Inflammatory macrophage treated with lipopolysaccharide for 4 hours (primary cell): Measurements from ENCODE around the gene SLC1A4.

ENCODE experiments used
- DNase-seq: peaks from one replicate; pipeline ENCODE4 v3.0.0-alpha.2; 2020

The SLC1A4 gene

DNA sequence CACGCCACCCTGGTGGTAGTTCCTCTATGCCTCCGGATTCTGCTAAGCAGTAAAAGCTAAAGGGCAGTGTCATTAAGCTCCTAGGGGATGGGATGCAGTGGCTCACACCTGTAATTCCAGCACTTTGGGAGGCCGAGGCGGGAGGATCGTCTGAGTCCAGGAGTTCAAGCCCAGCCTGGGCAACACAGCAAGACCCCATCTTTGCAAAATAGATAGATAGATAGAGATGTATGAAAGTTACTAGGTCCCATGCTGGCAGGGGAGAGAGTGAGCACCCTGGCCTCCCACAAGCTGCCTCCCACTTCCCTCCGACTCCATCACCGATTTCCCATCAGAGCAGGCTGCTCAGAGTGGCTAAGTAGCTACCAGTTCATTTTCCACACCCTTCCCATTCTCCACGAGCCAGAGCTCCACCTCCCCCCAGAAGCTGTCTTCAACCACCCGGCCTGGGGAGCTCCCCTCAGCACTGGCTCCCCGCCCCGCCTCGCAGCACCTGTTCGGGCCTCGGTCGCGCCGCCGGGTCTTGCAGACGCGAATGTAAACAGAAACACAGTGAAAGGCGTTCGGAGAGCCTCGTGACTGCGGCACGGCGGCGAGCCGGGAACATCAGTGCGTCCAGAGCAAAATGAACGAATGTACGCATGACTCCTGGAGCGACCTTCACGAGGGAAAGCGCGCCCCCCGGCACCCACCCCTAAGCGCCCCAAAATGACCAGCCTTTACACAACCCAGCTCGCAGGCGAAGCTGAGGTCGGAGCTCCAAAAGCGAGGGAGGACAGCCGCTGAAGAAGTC, 66.4 kb downstream of the SLC1A4 start:
- DNase-seq = no peak

GRCh38 chr2:65056215-65057053, 67.2 kb downstream of the SLC1A4 start, which contains the start of gene CEP68:
Gene CEP68, plus strand, starts transcription at chr2:65056416. Its CDS starts 13,029 bp downstream, at chr2:65069445.
- DNase-seq = peak; percentile 99

DNA sequence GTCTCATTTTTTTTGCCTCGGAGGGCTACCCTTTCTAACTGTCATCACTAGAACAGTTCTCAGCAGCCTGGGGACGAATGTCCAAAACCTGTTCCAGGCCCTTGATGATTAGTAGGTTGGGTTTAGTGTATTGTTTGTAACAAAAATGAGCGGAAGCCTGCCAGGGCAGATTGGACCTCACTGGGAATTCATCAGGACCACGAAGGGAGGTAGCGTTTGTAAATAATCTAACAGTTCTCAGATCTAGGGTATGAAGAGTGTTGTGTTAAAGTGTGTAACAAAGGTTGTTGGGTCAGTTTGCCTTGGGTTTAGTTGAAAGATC, 67.8 kb downstream of the SLC1A4 start:
- no peak for DNase-seq

GRCh38 chr2:65057391-65058052, 68.3 kb downstream of the SLC1A4 start:
- peak; percentile 50 for DNase-seq

DNA sequence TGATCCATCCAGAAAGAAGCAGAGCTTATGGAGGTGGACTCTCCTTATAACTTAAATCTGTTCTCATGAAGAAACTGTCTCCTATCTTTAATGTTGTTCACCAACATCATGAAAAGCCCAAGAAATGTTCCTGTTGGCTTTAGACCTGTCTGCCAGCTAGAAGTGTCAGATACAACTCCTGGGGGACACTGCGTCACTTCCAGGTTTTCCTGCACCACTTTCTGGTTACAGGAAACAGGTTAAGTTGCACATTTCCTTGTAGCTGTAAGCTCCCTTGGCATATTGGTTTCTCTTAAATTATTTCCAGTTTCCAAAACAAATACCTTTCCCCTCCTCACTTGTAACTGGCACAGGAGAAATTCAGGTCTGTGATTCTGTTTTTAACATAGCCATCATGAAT, 69.9 kb downstream of the SLC1A4 start:
- DNase-seq = no peak

GRCh38 chr2:65061146-65061909, 72.1 kb downstream of the SLC1A4 start:
- DNase-seq = no peak

DNA sequence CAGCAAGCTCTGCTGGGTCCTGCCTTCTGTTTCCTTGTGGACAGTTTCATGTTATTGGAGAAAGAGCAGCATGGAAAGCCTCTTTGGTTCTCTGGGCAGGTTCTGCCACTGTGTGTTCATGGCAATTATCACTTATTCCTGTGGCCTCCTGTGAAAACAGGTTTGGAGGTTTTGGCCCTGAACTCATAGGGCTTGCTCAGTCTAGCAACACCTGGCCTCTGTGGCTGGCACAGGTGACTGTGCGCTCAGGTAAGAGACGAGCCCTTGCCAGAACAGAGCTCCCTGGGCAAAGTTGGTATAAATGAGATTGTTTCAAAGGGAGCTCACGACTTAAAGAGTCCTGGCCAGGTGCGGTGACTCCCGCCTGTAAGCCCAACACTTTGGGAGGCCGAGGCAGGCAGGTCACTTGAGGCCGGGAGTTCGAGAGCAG, 72.7 kb downstream of the SLC1A4 start:
- DNase-seq = no peak

- peak; percentile 91 for DNase-seq
Measured at GRCh38 chr2:65062843-65063825, 73.9 kb downstream of the SLC1A4 start.

GRCh38 chr2:65064728-65065552, 75.7 kb downstream of the SLC1A4 start:
- DNase-seq = peak; percentile 95

- DNase-seq = no peak
Measured at GRCh38 chr2:65067806-65068553, 78.8 kb downstream of the SLC1A4 start.

- no peak for DNase-seq
Measured at GRCh38 chr2:65069439-65069824, 80.2 kb downstream of the SLC1A4 start.

DNA sequence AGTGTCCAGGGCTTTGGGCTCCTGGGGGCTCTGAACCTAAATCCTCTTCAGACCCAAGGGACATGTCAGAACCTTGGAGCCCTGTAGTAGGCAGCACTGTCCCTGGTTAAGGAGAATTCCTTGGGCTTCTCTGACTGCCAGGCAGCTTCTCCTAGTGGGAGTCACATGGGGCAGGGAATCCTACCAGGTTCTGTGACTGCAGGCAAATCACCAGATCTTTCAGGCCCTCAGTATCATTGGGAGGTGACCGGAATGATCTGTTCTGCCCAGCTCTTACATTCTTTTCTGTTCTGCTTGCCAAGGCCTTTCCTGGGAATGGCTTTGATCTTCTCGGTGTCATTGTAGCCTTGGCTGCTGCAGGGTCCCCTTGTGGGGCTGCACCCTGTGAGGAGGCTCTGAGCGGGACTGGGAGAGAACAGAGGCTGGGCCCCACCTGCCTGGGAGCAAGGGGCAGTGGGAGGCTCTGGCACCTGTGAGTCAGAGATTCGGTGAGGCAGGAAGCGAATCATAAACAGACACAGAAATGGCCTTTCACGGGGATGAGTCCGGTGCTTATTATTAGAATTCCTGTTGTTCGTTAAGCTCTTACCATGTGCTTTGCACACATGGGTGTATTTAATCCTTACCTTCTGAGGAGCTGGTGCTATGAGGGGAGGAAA, 81.1 kb downstream of the SLC1A4 start:
- DNase-seq = no peak

- no peak for DNase-seq
Measured at GRCh38 chr2:65070856-65071255, 81.7 kb downstream of the SLC1A4 start.

DNA sequence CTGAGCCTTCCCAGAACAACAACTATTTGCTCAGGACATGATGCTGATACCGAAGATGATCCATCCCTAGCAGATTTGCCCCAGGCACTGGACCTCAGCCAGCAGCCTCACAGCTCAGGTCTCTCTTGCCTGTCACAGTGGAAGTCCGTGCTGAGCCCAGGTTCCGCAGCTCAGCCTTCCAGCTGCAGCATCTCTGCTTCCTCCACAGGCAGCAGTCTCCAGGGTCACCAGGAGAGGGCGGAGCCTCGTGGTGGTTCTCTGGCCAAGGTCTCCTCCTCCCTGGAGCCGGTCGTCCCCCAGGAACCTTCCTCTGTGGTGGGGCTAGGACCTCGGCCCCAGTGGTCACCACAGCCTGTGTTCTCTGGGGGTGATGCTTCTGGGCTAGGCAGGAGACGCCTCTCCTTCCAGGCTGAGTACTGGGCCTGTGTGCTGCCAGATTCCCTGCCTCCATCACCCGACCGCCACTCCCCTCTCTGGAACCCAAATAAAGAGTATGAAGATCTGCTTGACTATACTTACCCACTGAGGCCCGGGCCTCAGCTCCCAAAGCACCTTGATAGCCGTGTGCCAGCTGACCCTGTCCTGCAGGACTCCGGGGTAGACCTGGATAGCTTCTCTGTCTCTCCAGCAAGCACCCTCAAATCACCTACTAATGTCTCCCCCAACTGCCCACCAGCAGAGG, 82.4 kb downstream of the SLC1A4 start:
- no peak for DNase-seq

- no peak for DNase-seq
Measured at GRCh38 chr2:65072181-65072970, 83.2 kb downstream of the SLC1A4 start.
